T-helper 2 cell treated with Interferon-gamma antibody and Interleukin-4, amounts not matched to agents 5 μg/mL and 100 μg/mL, for 36 hours (primary cell): ENCODE data around the gene WNT10A.
"Not testable (repeated sequence)": the region's sequence is repeated elsewhere in the genome, so short reads cannot be mapped to it uniquely, and the experiment has no call there.

Experiments used
- DNase-seq: peaks from one replicate; pipeline ENCODE4 v3.0.0; 2021; ENCODE audit warnings: low spot score
- H3K27ac Mint-ChIP-seq: one replicate; pipeline ENCODE4 v1.8.0; 2021; ENCODE audit warnings: mild to moderate bottlenecking, mixed read lengths
- H3K27me3 Mint-ChIP-seq: one replicate; pipeline ENCODE4 v1.8.0; 2021; ENCODE audit warnings: low read depth, mixed read lengths
- H3K36me3 Mint-ChIP-seq: one replicate; pipeline ENCODE4 v1.8.0; 2021; ENCODE audit warnings: low read depth, mixed read lengths
- H3K4me1 Mint-ChIP-seq: one replicate; pipeline ENCODE4 v1.8.0; 2021; ENCODE audit warnings: low read depth, mixed read lengths
- H3K4me3 Mint-ChIP-seq: one replicate; pipeline ENCODE4 v1.8.0; 2022; ENCODE audit warnings: mild to moderate bottlenecking, moderate library complexity, mixed read lengths
- H3K9me3 Mint-ChIP-seq: one replicate; pipeline ENCODE4 v1.8.0; 2021; ENCODE audit warnings: mixed read lengths

WNT10A gene

GRCh38 chr2:218880102-218880858 is at the start of gene WNT10A:
TSS of gene WNT10A (plus strand) at chr2:218880852. CDS start at chr2:218880996, 144 bp downstream.
- peak; percentile 39 for DNase-seq
- no peaks in the 10 kb centered on the region for H3K36me3 Mint-ChIP-seq
- H3K4me1 Mint-ChIP-seq = peaks cover 11% of the 10 kb centered on the region
- no peak within 1 kb of the TSS for H3K27ac Mint-ChIP-seq
- H3K27me3 Mint-ChIP-seq = peaks cover 62% of the 10 kb centered on the region
- peak within 1 kb of the TSS; percentile 58 for H3K4me3 Mint-ChIP-seq
- no peaks in the 10 kb centered on the region for H3K9me3 Mint-ChIP-seq

- peaks cover 19% of the 10 kb centered on the region for H3K27me3 Mint-ChIP-seq
- no peaks in the 10 kb centered on the region for H3K9me3 Mint-ChIP-seq
- H3K4me1 Mint-ChIP-seq = no peaks in the 10 kb centered on the region
- no peak for DNase-seq
- no peaks in the 10 kb centered on the region for H3K36me3 Mint-ChIP-seq
- no peak within 1 kb of the TSS for H3K27ac Mint-ChIP-seq
- no peak within 1 kb of the TSS for H3K4me3 Mint-ChIP-seq
These were observed 49.2 kb upstream of the WNT10A start, which contains the start of gene PRKAG3 for GRCh38 chr2:218831378-218831990. TSS of gene PRKAG3 (minus strand) at chr2:218831803.

DNA sequence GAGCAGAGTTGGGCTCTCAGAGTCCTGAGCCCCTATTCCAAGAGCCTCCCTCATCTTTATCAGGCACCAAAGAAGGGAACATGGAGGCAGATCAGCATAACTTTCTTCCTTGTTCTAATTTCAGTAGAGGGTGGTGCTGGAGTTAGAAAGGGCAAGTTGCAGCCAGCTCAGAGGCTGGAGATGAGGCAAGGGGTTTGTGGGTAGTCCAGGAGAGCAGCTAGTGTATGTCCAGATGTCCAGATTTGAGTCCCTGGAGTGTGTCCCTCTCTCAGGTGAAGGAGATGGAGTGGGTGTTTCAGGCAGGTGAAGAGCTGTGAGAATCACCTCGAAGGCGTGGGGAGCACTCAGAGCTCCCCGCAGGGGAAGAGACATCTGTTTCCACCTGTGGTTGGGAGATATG is 48.6 kb upstream of the WNT10A start:
- Mint-ChIP-seq H3K27ac (no peak overlapping the region), H3K4me1 (no peaks in the 10 kb centered on the region), H3K9me3 (no peaks in the 10 kb centered on the region), H3K4me3 (no peak overlapping the region), H3K36me3 (no peaks in the 10 kb centered on the region), H3K27me3 (peaks cover 23% of the 10 kb centered on the region)
- DNase-seq = no peak

GRCh38 chr2:218832520-218832919 is 48.1 kb upstream of the WNT10A start:
- Mint-ChIP-seq H3K4me3 (no peak overlapping the region), H3K9me3 (no peaks in the 10 kb centered on the region), H3K36me3 (no peaks in the 10 kb centered on the region), H3K27ac (no peak overlapping the region), H3K4me1 (no peaks in the 10 kb centered on the region), H3K27me3 (peaks cover 28% of the 10 kb centered on the region)
- no peak for DNase-seq

DNA sequence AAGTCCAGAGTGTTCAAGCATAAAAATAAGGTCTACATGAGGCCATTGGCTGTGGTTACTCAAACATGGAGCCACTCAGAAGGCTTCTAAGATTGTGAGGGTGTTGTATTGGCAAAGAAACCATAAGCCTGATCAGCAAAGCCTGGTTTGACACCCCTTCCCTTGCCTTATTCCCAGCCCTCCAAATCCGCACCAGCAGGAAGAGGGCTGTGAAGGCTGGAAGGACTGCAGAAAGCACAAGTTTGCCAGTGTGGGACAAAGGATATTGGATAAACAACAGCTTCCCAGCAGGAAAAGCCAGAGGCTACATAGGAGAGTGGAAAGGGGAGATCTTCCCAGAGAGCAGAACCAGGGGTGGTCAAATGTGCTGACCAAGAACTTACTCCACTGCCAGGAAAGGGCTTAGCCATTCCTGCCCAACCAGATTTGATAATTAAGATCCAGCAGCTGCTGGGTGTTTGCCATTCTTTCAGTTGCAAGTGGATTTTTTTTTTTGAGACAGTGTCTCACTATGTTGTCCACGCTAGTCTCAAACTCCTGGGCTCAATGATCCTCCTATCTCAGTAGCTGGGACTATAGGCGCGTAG is 47.5 kb upstream of the WNT10A start:
- Mint-ChIP-seq H3K27me3 (peaks cover 34% of the 10 kb centered on the region), H3K36me3 (no peaks in the 10 kb centered on the region), H3K27ac (no peak overlapping the region), H3K4me3 (no peak overlapping the region), H3K4me1 (no peaks in the 10 kb centered on the region), H3K9me3 (peaks cover 4% of the 10 kb centered on the region)
- DNase-seq = no peak

GRCh38 chr2:218834685-218835084 is 46.0 kb upstream of the WNT10A start:
- Mint-ChIP-seq H3K27ac (no peak overlapping the region), H3K27me3 (peaks cover 44% of the 10 kb centered on the region), H3K4me3 (no peak overlapping the region), H3K4me1 (no peaks in the 10 kb centered on the region), H3K36me3 (no peaks in the 10 kb centered on the region), H3K9me3 (peaks cover 4% of the 10 kb centered on the region)
- DNase-seq = no peak

DNA sequence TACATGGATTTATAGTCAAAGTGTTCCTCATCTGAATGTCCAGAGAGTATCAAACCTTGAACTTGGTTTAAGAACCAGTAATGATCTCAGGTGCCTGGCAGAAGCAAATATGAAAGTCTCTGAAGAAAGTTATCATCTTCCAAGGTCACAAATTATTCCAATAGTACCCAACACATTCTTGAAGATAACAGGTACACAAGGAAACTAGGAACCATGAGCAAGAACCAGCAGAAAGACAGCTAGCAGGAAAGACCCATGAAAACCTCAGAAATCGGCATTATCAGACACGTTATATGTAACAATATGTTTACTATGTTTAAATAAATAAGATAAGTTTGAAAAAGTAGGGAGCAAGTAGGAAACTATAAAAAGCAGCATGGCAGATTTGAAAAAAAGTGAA is 43.2 kb upstream of the WNT10A start:
- Mint-ChIP-seq H3K9me3 (peaks cover 4% of the 10 kb centered on the region), H3K4me1 (no peaks in the 10 kb centered on the region), H3K27me3 (peaks cover 46% of the 10 kb centered on the region), H3K36me3 (no peaks in the 10 kb centered on the region), H3K27ac (no peak overlapping the region), H3K4me3 (no peak overlapping the region)
- no peak for DNase-seq

DNA sequence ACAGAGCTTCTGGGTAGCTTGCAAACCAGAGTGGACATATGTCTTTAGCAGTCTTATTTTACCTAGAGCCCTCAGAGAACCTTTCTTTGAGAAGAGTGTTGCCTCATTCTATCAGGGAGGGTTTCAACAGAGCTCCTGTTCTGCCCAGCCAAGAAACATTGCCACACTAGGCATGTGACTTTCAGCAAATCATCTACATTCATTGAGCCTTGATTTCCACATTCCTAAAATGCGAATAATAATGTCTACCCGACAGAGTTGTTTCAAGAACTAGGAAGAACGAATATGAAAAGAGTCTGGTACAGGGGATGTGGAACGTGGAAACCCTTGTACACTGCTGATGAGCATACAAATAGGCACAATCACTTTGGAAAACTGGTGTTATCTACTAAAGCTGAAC is 41.2 kb upstream of the WNT10A start:
- Mint-ChIP-seq H3K36me3 (no peaks in the 10 kb centered on the region), H3K27ac (no peak overlapping the region), H3K4me1 (no peaks in the 10 kb centered on the region), H3K9me3 (peaks cover 7% of the 10 kb centered on the region), H3K27me3 (peaks cover 38% of the 10 kb centered on the region), H3K4me3 (no peak overlapping the region)
- no peak for DNase-seq

GRCh38 chr2:218839888-218840287 is 40.8 kb upstream of the WNT10A start:
- DNase-seq = no peak
- Mint-ChIP-seq H3K36me3 (no peaks in the 10 kb centered on the region), H3K27me3 (peaks cover 37% of the 10 kb centered on the region), H3K9me3 (peaks cover 7% of the 10 kb centered on the region), H3K27ac (no peak overlapping the region), H3K4me1 (no peaks in the 10 kb centered on the region), H3K4me3 (no peak overlapping the region)

- not testable (repeated sequence) for H3K4me3 Mint-ChIP-seq, DNase-seq, H3K36me3 Mint-ChIP-seq
These were observed 36.3 kb upstream of the WNT10A start for GRCh38 chr2:218844334-218844733.

DNA sequence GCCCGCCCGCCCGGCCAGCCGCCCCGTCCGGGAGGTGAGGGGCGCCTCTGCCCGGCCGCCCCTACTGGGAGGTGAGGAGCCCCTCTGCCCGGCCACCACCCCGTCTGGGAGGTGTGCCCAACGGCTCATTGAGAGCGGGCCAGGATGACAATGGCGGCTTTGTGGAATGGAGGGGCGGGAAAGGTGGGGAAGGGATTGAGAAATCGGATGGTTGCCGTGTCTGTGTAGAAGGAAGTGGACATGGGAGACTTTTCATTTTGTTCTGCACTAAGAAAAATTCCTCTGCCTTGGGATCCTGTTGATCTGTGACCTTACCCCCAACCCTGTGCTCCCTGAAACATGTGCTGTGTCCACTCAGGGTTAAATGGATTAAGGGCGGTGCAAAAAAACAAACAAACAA is 33.7 kb upstream of the WNT10A start:
- not testable (repeated sequence) for DNase-seq, H3K9me3 Mint-ChIP-seq, H3K4me3 Mint-ChIP-seq, H3K36me3 Mint-ChIP-seq, H3K27me3 Mint-ChIP-seq, H3K27ac Mint-ChIP-seq, H3K4me1 Mint-ChIP-seq

More at GRCh38 chr2:218844334-218844733, 36.3 kb upstream of the WNT10A start:
- peaks cover 13% of the 10 kb centered on the region for H3K27me3 Mint-ChIP-seq
- H3K27ac Mint-ChIP-seq, H3K4me1 Mint-ChIP-seq, H3K9me3 Mint-ChIP-seq: not testable (repeated sequence)

- Mint-ChIP-seq H3K4me3 (no peak overlapping the region), H3K27me3 (peaks cover 22% of the 10 kb centered on the region), H3K27ac (no peak overlapping the region), H3K4me1 (peaks cover 5% of the 10 kb centered on the region), H3K9me3 (no peaks in the 10 kb centered on the region), H3K36me3 (no peaks in the 10 kb centered on the region)
- DNase-seq = no peak
These were observed 30.9 kb upstream of the WNT10A start for GRCh38 chr2:218849721-218850120.

GRCh38 chr2:218850796-218851195 is 29.9 kb upstream of the WNT10A start:
- no peak for DNase-seq
- Mint-ChIP-seq H3K4me3 (no peak overlapping the region), H3K36me3 (no peaks in the 10 kb centered on the region), H3K27me3 (peaks cover 31% of the 10 kb centered on the region), H3K9me3 (no peaks in the 10 kb centered on the region), H3K27ac (no peak overlapping the region), H3K4me1 (peaks cover 5% of the 10 kb centered on the region)

DNA sequence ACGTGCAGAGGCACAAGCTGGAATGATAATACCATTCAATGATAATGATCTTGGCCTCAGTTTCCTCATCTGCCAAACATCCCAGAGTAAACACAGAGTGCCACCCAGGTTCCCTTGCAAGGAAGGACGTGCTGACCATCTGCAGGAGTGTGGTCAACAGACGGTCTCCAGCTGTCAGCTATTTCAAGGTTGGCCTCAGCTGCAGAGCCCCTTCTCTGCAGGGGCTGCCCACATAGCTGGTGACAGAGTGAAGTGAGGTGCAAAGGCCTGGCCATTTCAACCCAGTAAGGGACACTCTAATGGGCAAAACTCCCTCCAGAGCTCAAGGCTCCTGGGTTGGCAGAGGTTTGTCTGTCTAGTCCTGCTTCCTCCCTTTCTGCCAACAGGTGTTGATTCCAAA is 29.4 kb upstream of the WNT10A start:
- Mint-ChIP-seq H3K27me3 (peaks cover 36% of the 10 kb centered on the region), H3K27ac (no peak overlapping the region), H3K4me3 (no peak overlapping the region), H3K9me3 (no peaks in the 10 kb centered on the region), H3K36me3 (no peaks in the 10 kb centered on the region), H3K4me1 (peaks cover 5% of the 10 kb centered on the region)
- no peak for DNase-seq
